Measurements from ENCODE around the gene FNDC10. TPM values are rescaled to one million over a fixed set of nuclear protein-coding genes. Genes with fewer than 3 reads are reported as not detected.

Gene FNDC10
- total and polyA plus RNA-seq, 2 experiments from 2014 or later, result 3.1 to 9.8 TPM

GRCh38 chr1:1577367-1578011 lies 22.4 kb downstream of the FNDC10 start:
- no peaks in the 10 kb centered on the region for H3K9me2 ChIP-seq (ENCODE audit: insufficient read depth)
- H3K36me3 ChIP-seq (ENCODE audit: low read depth), result peaks cover 5% of the 10 kb centered on the region; the same call in 1 of the 2 replicates
- no peak overlapping the region for H3K4me2 ChIP-seq (ENCODE audit: unreplicated experiment)
- peaks cover 18% of the 10 kb centered on the region for H3K4me1 ChIP-seq (ENCODE audit: insufficient read depth)
- peaks cover 20% of the 10 kb centered on the region for H3K79me2 ChIP-seq (ENCODE audit: insufficient read depth)
- H3K9me3 ChIP-seq (ENCODE audit: low read depth), result no peaks in the 10 kb centered on the region
- TF ChIP-seq EZH2 (IDR thresholded peaks at IDR 0.05; ENCODE audit: insufficient read depth, poor library complexity, severe bottlenecking) (no peak), EZH2phosphoT487 (IDR thresholded peaks at IDR 0.05; ENCODE audit: insufficient read depth, low read depth) (no peak)
- no peaks in the 10 kb centered on the region for H4K20me1 ChIP-seq (ENCODE audit: insufficient read depth)
- H3K27me3 ChIP-seq (replicated peaks; ENCODE audit: insufficient read depth), result peaks cover 16% of the 10 kb centered on the region
- H3K4me3 ChIP-seq, result no peak overlapping the region
- WGBS, 2 experiments (ENCODE audit: low coverage in 1 of 2, low lambda C conversion rate in 2 of 2, missing lambda C conversion rate in 2 of 2), result 24 to 25% methylated on average over 10 of the region's 10 CpGs
- no peak overlapping the region for H3K9ac ChIP-seq
- DNase-seq, result no peak
- in situ Hi-C loops (cut with MboI), result no loop called here
- no peak overlapping the region for H3K27ac ChIP-seq
- peaks cover 19% of the 10 kb centered on the region; the same call in 1 of the 2 replicates for H3F3A ChIP-seq (ENCODE audit: insufficient read depth)
- no peak overlapping the region for H2AFZ ChIP-seq

- H3K36me3 ChIP-seq (ENCODE audit: low read depth), result peaks cover 8% of the 10 kb centered on the region; the same call in 1 of the 2 replicates
- H3K4me3 ChIP-seq, result peak within 1 kb of the TSS; percentile 97
- 0 to 1% methylated on average over 69 to 75 of the region's 87 CpGs for WGBS, 2 experiments (ENCODE audit: low coverage in 1 of 2, low lambda C conversion rate in 2 of 2, missing lambda C conversion rate in 2 of 2)
- peak within 1 kb of the TSS; percentile 100 for H3K9ac ChIP-seq
- peaks cover 45% of the 10 kb centered on the region for H3K79me2 ChIP-seq (ENCODE audit: insufficient read depth)
- H3K4me2 ChIP-seq (ENCODE audit: unreplicated experiment), result peak within 1 kb of the TSS; percentile 99
- H3K27ac ChIP-seq, result peak within 1 kb of the TSS; percentile 100
- H4K20me1 ChIP-seq (ENCODE audit: insufficient read depth), result peaks cover 7% of the 10 kb centered on the region; the same call in 1 of the 2 replicates
- TF ChIP-seq EZH2phosphoT487 (IDR thresholded peaks at IDR 0.05; ENCODE audit: insufficient read depth, low read depth), result no peak
- no peak for TF ChIP-seq EZH2 (IDR thresholded peaks at IDR 0.05; ENCODE audit: insufficient read depth, poor library complexity, severe bottlenecking)
- H3K27me3 ChIP-seq (replicated peaks; ENCODE audit: insufficient read depth), result no peaks in the 10 kb centered on the region
- peaks cover 24% of the 10 kb centered on the region for H3K4me1 ChIP-seq (ENCODE audit: insufficient read depth)
- peaks cover 19% of the 10 kb centered on the region; the same call in 1 of the 2 replicates for H3F3A ChIP-seq (ENCODE audit: insufficient read depth)
- in situ Hi-C loops (cut with MboI), result no loop called here
- DNase-seq, result peak; percentile 97
- no peaks in the 10 kb centered on the region for H3K9me3 ChIP-seq (ENCODE audit: low read depth)
- H3K9me2 ChIP-seq (ENCODE audit: insufficient read depth), result no peaks in the 10 kb centered on the region
- peak within 1 kb of the TSS; percentile 96 for H2AFZ ChIP-seq
These were observed 25.0 kb downstream of the FNDC10 start, which contains the start of gene SSU72 for GRCh38 chr1:1574721-1575537. Gene SSU72, minus strand, starts transcription at chr1:1574863. Its CDS starts 306 bp downstream, at chr1:1574557.

- Histone ChIP-seq H3K79me2 (ENCODE audit: insufficient read depth) (peaks cover 54% of the 10 kb centered on the region), H3K36me3 (ENCODE audit: low read depth) (peaks cover 8% of the 10 kb centered on the region; the same call in 1 of the 2 replicates), H3K9ac (peak overlapping the region; percentile 100), H3K27me3 (replicated peaks; ENCODE audit: insufficient read depth) (no peaks in the 10 kb centered on the region), H2AFZ (peak overlapping the region; percentile 40; the same call in 1 of the 2 replicates), H3K4me1 (ENCODE audit: insufficient read depth) (peaks cover 30% of the 10 kb centered on the region), H3K9me2 (ENCODE audit: insufficient read depth) (no peaks in the 10 kb centered on the region), H3K4me2 (ENCODE audit: unreplicated experiment) (peak overlapping the region; percentile 99), H3K27ac (peak overlapping the region; percentile 100), H4K20me1 (ENCODE audit: insufficient read depth) (peaks cover 9% of the 10 kb centered on the region), H3K9me3 (ENCODE audit: low read depth) (no peaks in the 10 kb centered on the region), H3K4me3 (peak overlapping the region; percentile 97), H3F3A (ENCODE audit: insufficient read depth) (peaks cover 19% of the 10 kb centered on the region; the same call in 1 of the 2 replicates)
- no peak for TF ChIP-seq EZH2phosphoT487 (IDR thresholded peaks at IDR 0.05; ENCODE audit: insufficient read depth, low read depth)
- TF ChIP-seq EZH2 (IDR thresholded peaks at IDR 0.05; ENCODE audit: insufficient read depth, poor library complexity, severe bottlenecking), result no peak
- in situ Hi-C loops (cut with MboI), result no loop called here
- DNase-seq, result peak; percentile 90
- WGBS, 2 experiments (ENCODE audit: low coverage in 1 of 2, low lambda C conversion rate in 2 of 2, missing lambda C conversion rate in 2 of 2), result 0 to 1% methylated on average over 63 to 77 of the region's 96 CpGs
These were observed 25.9 kb downstream of the FNDC10 start for GRCh38 chr1:1573843-1574720.

All from GM23248 (cell line).